Measurements from ENCODE around the gene PLCL2. TPM values are rescaled to one million over a fixed set of nuclear protein-coding genes. Genes with fewer than 3 reads are reported as not detected.

The PLCL2 gene
- total and polyA plus RNA-seq, 10 of the 15 experiments (the other 5 are each of a cell fraction or from before 2014, with no cell fraction given) = 7.5 to 37.3 (median 21.7) TPM

- Histone ChIP-seq H3K4me2 (ENCODE audit: control insufficient read depth, insufficient read depth) (no peak overlapping the region), H3K9ac (ENCODE audit: control insufficient read depth, insufficient read depth, low read length) (no peak overlapping the region), H3K9me3 (replicated peaks; ENCODE audit: control insufficient read depth, insufficient read depth, low read length) (no peaks in the 10 kb centered on the region), H3K27me3 (replicated peaks in 1 of 2; ENCODE audit: control insufficient read depth in 2 of 2, insufficient read depth in 2 of 2, low read length in 1 of 2) (no peaks in the 10 kb centered on the region), H2AFZ (ENCODE audit: control insufficient read depth, low read depth, low read length) (no peak overlapping the region), H3K27ac (ENCODE audit: control insufficient read depth, insufficient read depth) (no peak overlapping the region), H3K79me2 (ENCODE audit: control insufficient read depth, insufficient read depth, low read length) (no peaks in the 10 kb centered on the region), H4K20me1 (ENCODE audit: control insufficient read depth, insufficient read depth) (no peaks in the 10 kb centered on the region), H3K4me3 (no peak overlapping the region), H3K4me1 (ENCODE audit: control insufficient read depth, insufficient read depth, low read length) (no peaks in the 10 kb centered on the region), H3K36me3 (ENCODE audit: control insufficient read depth in 2 of 2, insufficient read depth in 2 of 2, low read length in 1 of 2) (no peaks in the 10 kb centered on the region)
- no peak for TF ChIP-seq SP1 (IDR thresholded peaks at IDR 0.05; ENCODE audit: low read depth, low read length)
- no peak for TF ChIP-seq USF1 (IDR thresholded peaks at IDR 0.05; ENCODE audit: borderline replicate concordance, extremely low read length, insufficient read depth, low read depth, low read length)
- no peak for TF ChIP-seq ZSCAN29 (IDR thresholded peaks at IDR 0.05)
- TF ChIP-seq, protein P1, sequence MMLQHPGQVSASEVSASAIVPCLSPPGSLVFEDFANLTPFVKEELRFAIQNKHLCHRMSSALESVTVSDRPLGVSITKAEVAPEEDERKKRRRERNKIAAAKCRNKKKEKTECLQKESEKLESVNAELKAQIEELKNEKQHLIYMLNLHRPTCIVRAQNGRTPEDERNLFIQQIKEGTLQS (IDR thresholded peaks at IDR 0.05; ENCODE audit: borderline replicate concordance, extremely low read depth, low read depth, low read length) = no peak
- WGBS (ENCODE audit: insufficient coverage, insufficient replicate concordance, low lambda C conversion rate, missing lambda C conversion rate) = 64% methylated on average over 3 of the region's 3 CpGs
- CTCF ChIA-PET = interaction anchor here (0.5 kb wide), 1 partner anchor 32 kb away, joined by 3 read pairs; no protein-coding TSS in a partner anchor
- intact Hi-C loops (cut with micrococcal nuclease; ENCODE audit: unreplicated experiment) = no loop called here
- no peak for DNase-seq (ENCODE audit: low read depth, low spot score)
- no peak for FAIRE-seq
- in situ Hi-C loops (cut with MboI) = no loop called here
- SMC1A ChIA-PET (ENCODE audit: uncharacterized antibody, unreplicated experiment) = interaction anchor here (1.1 to 1.4 kb wide), 2 partner anchors 16 to 74 kb away, joined by 3 read pairs; no protein-coding TSS in a partner anchor
- RAD21 ChIA-PET (ENCODE audit: unreplicated experiment) = no interaction called here
- BruUV-seq (replicated peaks) = no TSS peak
- ATAC-seq = no peak
- POLR2A ChIA-PET = no interaction called here
These were observed 24.5 kb upstream of the PLCL2 start for GRCh38 chr3:16860234-16860633.

- ChIA-PET POLR2A (no interaction called here), CTCF (no interaction called here), SMC1A (ENCODE audit: uncharacterized antibody, unreplicated experiment) (interaction anchor here (1.2 kb wide), 1 partner anchor 12 kb away, joined by 6 read pairs; no protein-coding TSS in a partner anchor), RAD21 (ENCODE audit: unreplicated experiment) (interaction anchor here (0.8 kb wide), 1 partner anchor 15 kb away, joined by 3 read pairs; no protein-coding TSS in a partner anchor)
- in situ Hi-C loops (cut with MboI) (no loop called here), intact Hi-C loops (cut with micrococcal nuclease; ENCODE audit: unreplicated experiment) (no loop called here)
- Histone ChIP-seq H3K9me3 (replicated peaks; ENCODE audit: control insufficient read depth, insufficient read depth, low read length) (no peaks in the 10 kb centered on the region), H3K79me2 (ENCODE audit: control insufficient read depth, insufficient read depth, low read length) (no peaks in the 10 kb centered on the region), H3K4me1 (ENCODE audit: control insufficient read depth, insufficient read depth, low read length) (no peaks in the 10 kb centered on the region), H3K27ac (ENCODE audit: control insufficient read depth, insufficient read depth) (no peak overlapping the region), H3K4me3 (no peak overlapping the region), H3K27me3 (replicated peaks in 1 of 2; ENCODE audit: control insufficient read depth in 2 of 2, insufficient read depth in 2 of 2, low read length in 1 of 2) (no peaks in the 10 kb centered on the region), H3K9ac (ENCODE audit: control insufficient read depth, insufficient read depth, low read length) (no peak overlapping the region), H4K20me1 (ENCODE audit: control insufficient read depth, insufficient read depth) (no peaks in the 10 kb centered on the region), H3K4me2 (ENCODE audit: control insufficient read depth, insufficient read depth) (no peak overlapping the region), H3K36me3 (ENCODE audit: control insufficient read depth in 2 of 2, insufficient read depth in 2 of 2, low read length in 1 of 2) (no peaks in the 10 kb centered on the region), H2AFZ (ENCODE audit: control insufficient read depth, low read depth, low read length) (no peak overlapping the region)
- ATAC-seq = no peak
- TF ChIP-seq ZNF207 (IDR thresholded peaks at IDR 0.05; ENCODE audit: borderline replicate concordance) = no peak
- no peak for TF ChIP-seq YBX1 (IDR thresholded peaks at IDR 0.05)
- TF ChIP-seq CBFB (IDR thresholded peaks at IDR 0.05; ENCODE audit: low read depth) = no peak
- TF ChIP-seq E2F4 (IDR thresholded peaks at IDR 0.05; ENCODE audit: low read depth, low read length) = no peak
- no peak for TF ChIP-seq RFX5 (IDR thresholded peaks at IDR 0.05; ENCODE audit: low read depth, low read length)
- TF ChIP-seq HCFC1 (IDR thresholded peaks at IDR 0.05; ENCODE audit: low read length) = no peak
- no peak for TF ChIP-seq FOXM1 (IDR thresholded peaks at IDR 0.05; ENCODE audit: low read depth, low read length)
- TF ChIP-seq CEBPB (IDR thresholded peaks at IDR 0.05; ENCODE audit: borderline replicate concordance in 1 of 2, low read depth in 2 of 2, low read length in 2 of 2) = no peak
- no peak for TF ChIP-seq CHD2 (IDR thresholded peaks at IDR 0.05; ENCODE audit: borderline replicate concordance, low read depth, low read length)
- TF ChIP-seq EZH2 (IDR thresholded peaks at IDR 0.05; ENCODE audit: borderline replicate concordance, control insufficient read depth, low read depth, low read length) = no peak
- no TSS peak for BruUV-seq (replicated peaks)
- no peak for DNase-seq (ENCODE audit: low read depth, low spot score)
- WGBS (ENCODE audit: insufficient coverage, insufficient replicate concordance, low lambda C conversion rate, missing lambda C conversion rate) = 84% methylated on average over 2 of the region's 2 CpGs
- FAIRE-seq = no peak
These were observed 23.3 kb upstream of the PLCL2 start for GRCh38 chr3:16861432-16861831.

All from GM12878 (cell line).